Heart left ventricle (tissue), 16 donors: ENCODE data around the gene FAM222A. TPM values are rescaled to one million over a fixed set of nuclear protein-coding genes. Genes with fewer than 3 reads are reported as not detected.

ENCODE experiments used
- ATAC-seq, 4 donors: fragments of 200-7000 bp; cut with Tn5 transposase; one replicate each; pipeline ENCODE4 v1.9.1; 2020 to 2022; ENCODE audit warnings: moderate library complexity in 4 of 4, mild to moderate bottlenecking in 3 of 4, moderate number of reproducible peaks in 1 of 4
- DNase-seq, 5 donors: peaks; one replicate each; pipeline ENCODE4 v3.0.0-alpha.2; 2020
- H3K27ac ChIP-seq, 12 donors: fragments of 200-600 bp; sonication (generic) in 4 of 12; one replicate each; pipeline versions ENCODE4 v1.5.0 to v1.8.0; 2016 to 2022; ENCODE audit warnings: mild to moderate bottlenecking in 2 of 12
- H3K27me3 ChIP-seq, 9 donors: fragments of 200-600 bp; sonication (generic) in 2 of 9; one replicate each; pipeline versions ENCODE4 v1.5.1 to v1.8.0; 2016 to 2022; ENCODE audit warnings: mild to moderate bottlenecking in 3 of 9
- H3K36me3 ChIP-seq, 9 donors: fragments of 200-600 bp; sonication (generic) in 2 of 9; one replicate each; pipeline versions ENCODE4 v1.5.0 to v1.8.0; 2018 to 2022; ENCODE audit warnings: mild to moderate bottlenecking in 2 of 9
- H3K4me1 ChIP-seq, 12 donors: fragments of 200-600 bp; sonication (generic) in 4 of 12; one replicate each; pipeline versions ENCODE4 v1.5.0 to v1.8.0; 2016 to 2022; ENCODE audit warnings: mild to moderate bottlenecking in 3 of 12
- H3K4me3 ChIP-seq, 12 donors: fragments of 200-600 bp; sonication (generic) in 4 of 12; one replicate each; pipeline versions ENCODE4 v1.5.0 to v1.8.0; 2017 to 2022; ENCODE audit warnings: mild to moderate bottlenecking in 9 of 12, moderate library complexity in 4 of 12
- H3K9me3 ChIP-seq, 12 donors: fragments of 200-600 bp; sonication (generic) in 4 of 12; one replicate each; pipeline versions ENCODE4 v1.5.0 to v1.8.0; 2016 to 2022; ENCODE audit warnings: mild to moderate bottlenecking in 1 of 12
- POLR2A ChIP-seq, 2 donors: fragments of 450-650 bp; IDR thresholded peaks; one replicate each; pipeline ENCODE4 v1.6.1; 2017; ENCODE audit warnings: antibody characterized with exemption in 2 of 2, mild to moderate bottlenecking in 2 of 2, moderate library complexity in 2 of 2
- WGBS, 4 donors: extraction: QIAGEN DNeasy Blood & Tissue Kit in 2 of 4; methylation state at CpG; one replicate each; pipeline versions ENCODE4 v1.1.5 to v1.1.7; 2013 to 2018; 5-methylcytosine and 5-hydroxymethylcytosine counted together
- intact Hi-C, 10 donors: fragments of 100-400 bp; cut with DNase I; formaldehyde crosslinking; loops; one replicate each; pipeline versions ENCODE4 v1.11.1 to v1.14.2; 2022
- polyA plus RNA-seq, 2 donors: library from polyadenylated mRNA; stranded (reverse); fragments of 200-250 nt; gene quantifications; one replicate each; pipeline ENCODE4 v1.2.3, GENCODE V29; 2013
- total RNA-seq, 9 donors: library from RNA; depleted of rRNA in 2 of 9; stranded (reverse); fragments of >200 nt in 2 of 9; fragmentation: NEBNext Ultra II Directional in 3 of 9; extraction: Animal tissue kit (Norgen Biotek cat#: 25700) in 3 of 9; gene quantifications; one replicate each; pipeline versions ENCODE4 v1.1.0 to v1.2.4, GENCODE V29; 2016 to 2023
- TF ChIP-seq, protein P1 (sequence below), 12 donors: fragments of 200-600 bp; sonication (generic) in 4 of 12; IDR thresholded peaks; one replicate each; pipeline versions ENCODE4 v1.5.0 to v1.8.0; 2018 to 2022; ENCODE audit warnings: antibody characterized with exemption in 12 of 12, mild to moderate bottlenecking in 5 of 12
- donor health status: ischemic (EF 13 %, LVEDD 7.1; RV severe dilation, severe dysfunction).
- donor health status: healthy with polysubstance abuse.
- donor health status: DM: no; HTN: yes; CAD: no.
- donor health status: DM: no; HTN: no; CAD: no.
- donor health status: ischemic (EF 25% LVEDD 6.9; RV normal size, moderate dysfunction).
- donor health status: ischemic (EF 25% LVEDD 5.7; RV mildly dilated, moderate dysfunction).
- donor health status: healthy.
- donor health status: DM: yes; HTN: yes; CAD: no.
- donor health status: ischemic (EF 35%, LVEDD 5.7; RV mildly dilated, moderate dysfunction).
- donor health status: nonischemic (EF 11% LVEDD 7.7; RV severe dilation, severe dysfunction).
- donor health status: DM: yes; HTN: yes; CAD: no.
- donor health status: PGD.
- donor health status: ischemic (EF 29% LVEDD 5.4; RV normal size, mild dysfunction).
- donor health status: nonischemic (EF 23%, LVEDD 6.1; RV moderate dilation, normal function).

Gene FAM222A
- total and polyA plus RNA-seq, 11 donors, result 3.5 to 45.8 (median 10.2) TPM

GRCh38 chr12:109696485-109697269 is 16.9 kb upstream of the FAM222A start:
- TF ChIP-seq, protein P1, sequence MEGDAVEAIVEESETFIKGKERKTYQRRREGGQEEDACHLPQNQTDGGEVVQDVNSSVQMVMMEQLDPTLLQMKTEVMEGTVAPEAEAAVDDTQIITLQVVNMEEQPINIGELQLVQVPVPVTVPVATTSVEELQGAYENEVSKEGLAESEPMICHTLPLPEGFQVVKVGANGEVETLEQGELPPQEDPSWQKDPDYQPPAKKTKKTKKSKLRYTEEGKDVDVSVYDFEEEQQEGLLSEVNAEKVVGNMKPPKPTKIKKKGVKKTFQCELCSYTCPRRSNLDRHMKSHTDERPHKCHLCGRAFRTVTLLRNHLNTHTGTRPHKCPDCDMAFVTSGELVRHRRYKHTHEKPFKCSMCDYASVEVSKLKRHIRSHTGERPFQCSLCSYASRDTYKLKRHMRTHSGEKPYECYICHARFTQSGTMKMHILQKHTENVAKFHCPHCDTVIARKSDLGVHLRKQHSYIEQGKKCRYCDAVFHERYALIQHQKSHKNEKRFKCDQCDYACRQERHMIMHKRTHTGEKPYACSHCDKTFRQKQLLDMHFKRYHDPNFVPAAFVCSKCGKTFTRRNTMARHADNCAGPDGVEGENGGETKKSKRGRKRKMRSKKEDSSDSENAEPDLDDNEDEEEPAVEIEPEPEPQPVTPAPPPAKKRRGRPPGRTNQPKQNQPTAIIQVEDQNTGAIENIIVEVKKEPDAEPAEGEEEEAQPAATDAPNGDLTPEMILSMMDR (IDR thresholded peaks at IDR 0.05), result no peak
- no peak for TF ChIP-seq POLR2A (IDR thresholded peaks at IDR 0.05)
- H3K4me1 ChIP-seq, result peaks cover 0 to 6% (median 0%) of the 10 kb centered on the region in 12 donors
- no peaks in the 10 kb centered on the region for H3K36me3 ChIP-seq
- DNase-seq (no peak), ATAC-seq (no peak)
- WGBS, 4 donors, result 68 to 83% (median 75%) methylated on average over 6 of the region's 6 CpGs
- H3K4me3 ChIP-seq, result no peak overlapping the region
- H3K27ac ChIP-seq, result no peak overlapping the region
- intact Hi-C loops, result no loop called here
- peaks cover 0 to 13% (median 0%) of the 10 kb centered on the region in 9 donors for H3K27me3 ChIP-seq
- H3K9me3 ChIP-seq, result no peaks in the 10 kb centered on the region

DNA sequence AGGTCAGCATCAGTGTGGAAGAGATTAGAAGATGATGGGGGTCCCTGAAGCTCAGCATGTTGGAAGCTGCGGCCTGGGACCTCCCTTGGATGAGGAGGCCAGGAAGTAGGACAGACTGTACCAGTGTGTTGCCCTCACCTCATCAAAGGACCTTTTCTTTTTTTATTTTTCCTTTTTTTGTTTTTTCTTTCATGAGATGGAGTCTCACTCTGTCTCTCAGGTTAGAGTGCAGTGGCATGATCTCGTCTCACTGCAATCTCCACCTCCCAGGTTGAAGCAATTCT is 16.4 kb upstream of the FAM222A start:
- intact Hi-C loops, result no loop called here

DNA sequence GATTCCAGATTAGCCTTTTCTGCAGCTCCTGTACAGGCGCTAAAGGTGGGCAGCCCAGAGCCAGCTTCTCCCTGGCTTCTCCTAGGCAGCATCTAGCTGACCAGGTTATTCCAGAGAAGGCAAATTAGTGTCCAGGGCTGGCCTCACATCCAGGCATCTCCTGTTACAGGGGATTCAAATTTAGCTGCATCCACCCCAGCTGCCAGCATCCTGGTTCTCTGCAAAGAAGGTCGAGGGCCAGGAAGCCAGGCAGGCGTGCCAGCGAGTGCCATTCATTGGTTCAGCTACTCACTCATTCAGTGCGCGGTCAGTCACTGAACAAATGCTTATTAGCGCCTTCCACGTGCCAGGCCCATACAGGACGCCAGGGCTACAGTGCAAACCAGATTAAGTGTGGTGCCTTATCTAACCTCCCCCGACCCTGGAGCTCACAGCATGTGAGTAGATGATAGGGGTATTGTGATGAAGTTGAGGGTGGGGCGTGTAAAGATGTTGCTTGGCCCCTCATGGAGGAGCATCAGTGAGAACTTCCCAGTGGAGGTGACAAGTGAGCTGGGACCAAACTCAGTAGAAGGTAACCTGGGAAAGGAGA is 15.7 kb upstream of the FAM222A start:
- Histone ChIP-seq H3K9me3 (no peaks in the 10 kb centered on the region), H3K4me1 (peaks cover 0 to 6% (median 0%) of the 10 kb centered on the region in 12 donors), H3K36me3 (no peaks in the 10 kb centered on the region), H3K27ac (no peak overlapping the region), H3K27me3 (peaks cover 0 to 2% (median 0%) of the 10 kb centered on the region in 9 donors), H3K4me3 (no peak overlapping the region)
- DNase-seq (no peak), ATAC-seq (no peak)
- WGBS, 4 donors, result 46 to 82% (median 50%) methylated on average over 11 of the region's 11 CpGs
- intact Hi-C loops, result no loop called here
- TF ChIP-seq, protein P1 (IDR thresholded peaks at IDR 0.05), result no peak
- TF ChIP-seq POLR2A (IDR thresholded peaks at IDR 0.05), result no peak

More for the DNA sequence above, 16.4 kb upstream of the FAM222A start:
- no peak overlapping the region for H3K27ac ChIP-seq
- peaks cover 0 to 9% (median 0%) of the 10 kb centered on the region in 9 donors for H3K27me3 ChIP-seq
- DNase-seq (no peak), ATAC-seq (no peak)
- no peaks in the 10 kb centered on the region for H3K36me3 ChIP-seq
- no peak overlapping the region for H3K4me3 ChIP-seq
- 84 to 90% (median 87%) methylated on average over 2 of the region's 2 CpGs for WGBS, 4 donors
- no peaks in the 10 kb centered on the region for H3K9me3 ChIP-seq
- TF ChIP-seq POLR2A (IDR thresholded peaks at IDR 0.05), result no peak
- H3K4me1 ChIP-seq, result peaks cover 0 to 6% (median 0%) of the 10 kb centered on the region in 12 donors

GRCh38 chr12:109698820-109699219 is 14.8 kb upstream of the FAM222A start:
- no peaks in the 10 kb centered on the region for H3K9me3 ChIP-seq
- no peak overlapping the region for H3K27ac ChIP-seq
- no peak for ATAC-seq
- no peak for DNase-seq
- no peak overlapping the region for H3K4me3 ChIP-seq
- 83 to 90% (median 88%) methylated on average over 7 of the region's 7 CpGs for WGBS, 4 donors
- TF ChIP-seq, protein P1 (IDR thresholded peaks at IDR 0.05), result no peak
- no peak for TF ChIP-seq POLR2A (IDR thresholded peaks at IDR 0.05)
- intact Hi-C loops, result no loop called here
- peaks cover 0 to 6% (median 0%) of the 10 kb centered on the region in 12 donors for H3K4me1 ChIP-seq
- H3K27me3 ChIP-seq, result no peaks in the 10 kb centered on the region
- H3K36me3 ChIP-seq, result no peaks in the 10 kb centered on the region
